HG03378 (cell line): ENCODE results near the gene RTN4RL1.

Experiments used
- ATAC-seq: cut with Tn5 transposase; IDR thresholded peaks from one replicate; pipeline ENCODE4 v1.9.1; 2021; ENCODE audit warnings: mild to moderate bottlenecking, moderate library complexity; ENCODE audit not compliant: unreplicated experiment

The RTN4RL1 gene

GRCh38 chr17:1931844-1932579, 93.1 kb downstream of the RTN4RL1 start:
- ATAC-seq: no peak

- ATAC-seq: no peak
These were observed 94.8 kb downstream of the RTN4RL1 start for GRCh38 chr17:1930337-1930645.

- no peak for ATAC-seq
These were observed 96.2 kb downstream of the RTN4RL1 start for GRCh38 chr17:1928976-1929375.

GRCh38 chr17:1920948-1921351, 104.2 kb downstream of the RTN4RL1 start:
- ATAC-seq: no peak

GRCh38 chr17:1919201-1919600, 105.9 kb downstream of the RTN4RL1 start:
- ATAC-seq: no peak

GRCh38 chr17:1918346-1919162, 106.6 kb downstream of the RTN4RL1 start:
- ATAC-seq: no peak

- ATAC-seq: no peak
These were observed 108.0 kb downstream of the RTN4RL1 start for GRCh38 chr17:1916963-1917715.

GRCh38 chr17:1916316-1916715, 108.8 kb downstream of the RTN4RL1 start:
- ATAC-seq: no peak

GRCh38 chr17:1915889-1916288, 109.2 kb downstream of the RTN4RL1 start:
- ATAC-seq: no peak

- no peak for ATAC-seq
These were observed 110.5 kb downstream of the RTN4RL1 start for GRCh38 chr17:1914661-1915083.

- ATAC-seq: no peak
These were observed 111.4 kb downstream of the RTN4RL1 start for GRCh38 chr17:1913702-1914101.

- no peak for ATAC-seq
These were observed 113.0 kb downstream of the RTN4RL1 start for GRCh38 chr17:1912146-1912545.

GRCh38 chr17:1909985-1910384, 115.1 kb downstream of the RTN4RL1 start:
- ATAC-seq: no peak

- ATAC-seq: no peak
These were observed 116.3 kb downstream of the RTN4RL1 start for GRCh38 chr17:1908699-1909309.

- no peak for ATAC-seq
These were observed 117.0 kb downstream of the RTN4RL1 start for GRCh38 chr17:1907909-1908698.

GRCh38 chr17:1907216-1907631, 117.9 kb downstream of the RTN4RL1 start:
- ATAC-seq: no peak

- no peak for ATAC-seq
These were observed 118.5 kb downstream of the RTN4RL1 start for GRCh38 chr17:1906662-1907101.

- ATAC-seq: no peak
These were observed 119.8 kb downstream of the RTN4RL1 start for GRCh38 chr17:1905190-1905913.

GRCh38 chr17:1904273-1905182, 120.6 kb downstream of the RTN4RL1 start:
- no peak for ATAC-seq
